ENCODE measurements around the gene MRPL49. TPM values are rescaled to one million over a fixed set of nuclear protein-coding genes. Genes with fewer than 3 reads are reported as not detected.

MRPL49 gene
- total and polyA plus RNA-seq, 2 of the 8 experiments (the other 6 are each of a cell fraction or from before 2014, with no cell fraction given) = 54.0 to 84.8 TPM

DNA sequence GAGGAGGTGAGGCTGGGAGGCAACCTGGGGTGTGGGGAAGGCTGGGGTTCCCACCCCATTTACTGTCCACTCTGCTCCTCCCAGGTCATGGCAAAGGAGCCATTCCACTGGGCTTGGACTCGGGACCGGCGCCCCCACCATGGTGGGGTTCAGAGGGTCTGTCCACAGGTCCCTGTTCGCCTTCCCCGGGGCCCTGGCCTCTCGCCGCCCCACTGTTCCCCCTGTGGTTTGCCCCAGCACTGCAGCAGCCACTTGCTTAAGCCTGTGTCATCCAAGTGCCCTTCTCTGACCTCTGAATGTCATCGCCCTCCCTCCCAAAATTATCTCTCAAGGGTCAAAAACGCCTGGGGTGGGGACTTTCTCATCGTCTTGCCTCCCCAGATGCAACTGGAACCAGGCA is 50.5 kb downstream of the MRPL49 start:
- FAIRE-seq = no peak
- H3K9ac ChIP-seq (replicated peaks in 1 of 4; ENCODE audit: extremely low read depth in 1 of 4, low read depth in 3 of 4, low read length in 3 of 4) = no peak overlapping the region
- H3K27me3 ChIP-seq (replicated peaks in 1 of 4; ENCODE audit: control insufficient read depth in 3 of 4, extremely low read depth in 1 of 4, insufficient read depth in 3 of 4, low read length in 3 of 4) = no peaks in the 10 kb centered on the region
- no peaks in the 10 kb centered on the region for H3K36me3 ChIP-seq (ENCODE audit: control insufficient read depth in 2 of 4, insufficient read depth in 4 of 4, low read length in 3 of 4)
- no peak overlapping the region; the same call in 1 of the 2 replicates for H4K8ac ChIP-seq (ENCODE audit: extremely low read depth, insufficient read depth, low read length)
- no peak overlapping the region for H4K91ac ChIP-seq (replicated peaks; ENCODE audit: insufficient read length, low read length)
- H3K4me1 ChIP-seq (replicated peaks in 1 of 4; ENCODE audit: control insufficient read depth in 3 of 4, insufficient read depth in 4 of 4, low read length in 3 of 4) = peaks cover 0 to 3% (median 1%) of the 10 kb centered on the region in 4 experiments; a peak in 2 of 7 replicates
- H3K27ac ChIP-seq (ENCODE audit: low read depth, low read length) = no peak overlapping the region
- H3K9me3 ChIP-seq (ENCODE audit: insufficient read depth in 2 of 2, low read depth in 1 of 2, low read length in 1 of 2) = no peaks in the 10 kb centered on the region
- no peak overlapping the region for H2BK12ac ChIP-seq (ENCODE audit: low read depth, low read length)
- H2BK15ac ChIP-seq (ENCODE audit: low read length) = no peak overlapping the region
- H2BK120ac ChIP-seq (replicated peaks; ENCODE audit: low read depth, low read length) = no peak overlapping the region
- H3K18ac ChIP-seq (ENCODE audit: extremely low read depth, low read length) = no peak overlapping the region
- H3K56ac ChIP-seq (replicated peaks; ENCODE audit: insufficient read length, low read depth, low read length) = no peak overlapping the region
- no peak overlapping the region for H3K4me3 ChIP-seq (ENCODE audit: extremely low read depth in 1 of 4, insufficient read depth in 2 of 4, low read depth in 3 of 4, low read length in 4 of 4)
- no peak overlapping the region for H3K4me2 ChIP-seq (ENCODE audit: insufficient read depth in 1 of 2, low read depth in 2 of 2, low read length in 2 of 2)
- no peak overlapping the region for H2BK20ac ChIP-seq (ENCODE audit: low read length)
- no peak overlapping the region for H3K14ac ChIP-seq (ENCODE audit: insufficient read length)
- no peak overlapping the region for H3K23ac ChIP-seq (ENCODE audit: insufficient read length)
- no peak overlapping the region for H2AK5ac ChIP-seq (ENCODE audit: low read depth, low read length)
- DNase-seq (ENCODE audit: low read depth in 1 of 2, low spot score in 2 of 2) = no peak
- no peaks in the 10 kb centered on the region for H4K20me1 ChIP-seq (replicated peaks in 1 of 2; ENCODE audit: control insufficient read depth in 1 of 2, insufficient read depth in 2 of 2, low read length in 2 of 2)
- POLR2A ChIA-PET (ENCODE audit: partially characterized antibody) = interaction anchor here (0.7 to 2.6 kb wide), 5 partner anchors 9 to 38 kb away, joined by 3 to 7 read pairs (median 3); no protein-coding TSS in a partner anchor
- 85% methylated on average over 10 of the region's 10 CpGs; no CpG with 5 or more reads in 1 of the 2 experiments for WGBS, 2 experiments (ENCODE audit: extremely low coverage in 1 of 2, insufficient coverage in 1 of 2, insufficient read length in 1 of 2, insufficient replicate concordance in 2 of 2, low coverage in 1 of 2, low lambda C conversion rate in 2 of 2, missing lambda C conversion rate in 1 of 2)
- H3K79me2 ChIP-seq (ENCODE audit: control insufficient read depth in 1 of 2, insufficient read depth in 2 of 2, low read length in 2 of 2) = no peaks in the 10 kb centered on the region
- no peaks in the 10 kb centered on the region for H3K79me1 ChIP-seq (ENCODE audit: low read depth, low read length)
- H3K4ac ChIP-seq (replicated peaks; ENCODE audit: insufficient read length, low read depth, low read length) = no peak overlapping the region
- no peaks in the 10 kb centered on the region for H3K23me2 ChIP-seq (ENCODE audit: low read depth, low read length)
- CTCF ChIA-PET (ENCODE audit: partially characterized antibody) = interaction anchor here (0.7 to 2.3 kb wide), 5 partner anchors 9 to 82 kb away, joined by 3 to 14 read pairs (median 3); partner anchors contain the start of gene CAPN1
- no peak overlapping the region for H4K5ac ChIP-seq (ENCODE audit: insufficient read length, low read depth, low read length)
- no peak overlapping the region for H2BK5ac ChIP-seq (ENCODE audit: low read depth, low read length)
- TF ChIP-seq JUN (IDR thresholded peaks at IDR 0.05; ENCODE audit: low read depth, low read length) (no peak), PHF8 (conservative IDR thresholded peaks at IDR 0.05; ENCODE audit: low read depth, low read length) (no peak), JUND (IDR thresholded peaks at IDR 0.05; ENCODE audit: low read length) (no peak), SP4 (IDR thresholded peaks at IDR 0.05; ENCODE audit: low read length) (no peak), GABPA (IDR thresholded peaks at IDR 0.05; ENCODE audit: borderline replicate concordance, insufficient read depth, low read length) (no peak), RNF2 (IDR thresholded peaks at IDR 0.05; ENCODE audit: borderline replicate concordance, low read depth, low read length, missing control alignments, poor library complexity, severe bottlenecking) (no peak), POLR2AphosphoS5 (IDR thresholded peaks at IDR 0.05; ENCODE audit: low read depth, low read length) (no peak)
- TF ChIP-seq, protein P1, sequence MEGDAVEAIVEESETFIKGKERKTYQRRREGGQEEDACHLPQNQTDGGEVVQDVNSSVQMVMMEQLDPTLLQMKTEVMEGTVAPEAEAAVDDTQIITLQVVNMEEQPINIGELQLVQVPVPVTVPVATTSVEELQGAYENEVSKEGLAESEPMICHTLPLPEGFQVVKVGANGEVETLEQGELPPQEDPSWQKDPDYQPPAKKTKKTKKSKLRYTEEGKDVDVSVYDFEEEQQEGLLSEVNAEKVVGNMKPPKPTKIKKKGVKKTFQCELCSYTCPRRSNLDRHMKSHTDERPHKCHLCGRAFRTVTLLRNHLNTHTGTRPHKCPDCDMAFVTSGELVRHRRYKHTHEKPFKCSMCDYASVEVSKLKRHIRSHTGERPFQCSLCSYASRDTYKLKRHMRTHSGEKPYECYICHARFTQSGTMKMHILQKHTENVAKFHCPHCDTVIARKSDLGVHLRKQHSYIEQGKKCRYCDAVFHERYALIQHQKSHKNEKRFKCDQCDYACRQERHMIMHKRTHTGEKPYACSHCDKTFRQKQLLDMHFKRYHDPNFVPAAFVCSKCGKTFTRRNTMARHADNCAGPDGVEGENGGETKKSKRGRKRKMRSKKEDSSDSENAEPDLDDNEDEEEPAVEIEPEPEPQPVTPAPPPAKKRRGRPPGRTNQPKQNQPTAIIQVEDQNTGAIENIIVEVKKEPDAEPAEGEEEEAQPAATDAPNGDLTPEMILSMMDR (IDR thresholded peaks at IDR 0.05; ENCODE audit: control extremely low read depth in 1 of 3, insufficient read depth in 1 of 3, low read depth in 1 of 3, low read length in 3 of 3) = peak in 2 of 3 experiments; percentile 2 to 17; a peak in 2 of 4 replicates
- no peak overlapping the region for H2AFZ ChIP-seq (ENCODE audit: low read length)

All from H1 (cell line).